Activated CD4-positive, CD25-positive, alpha-beta regulatory T cell (primary cell): ENCODE results near the gene LPAR6.
"Not testable (repeated sequence)": the region's sequence is repeated elsewhere in the genome, so short reads cannot be mapped to it uniquely, and the experiment has no call there.

ENCODE experiments used
- DNase-seq, 4 experiments: peaks; one replicate each; lab custom pipeline; 2025; lab: John Stamatoyannopoulos, UW

LPAR6 gene, protein sequence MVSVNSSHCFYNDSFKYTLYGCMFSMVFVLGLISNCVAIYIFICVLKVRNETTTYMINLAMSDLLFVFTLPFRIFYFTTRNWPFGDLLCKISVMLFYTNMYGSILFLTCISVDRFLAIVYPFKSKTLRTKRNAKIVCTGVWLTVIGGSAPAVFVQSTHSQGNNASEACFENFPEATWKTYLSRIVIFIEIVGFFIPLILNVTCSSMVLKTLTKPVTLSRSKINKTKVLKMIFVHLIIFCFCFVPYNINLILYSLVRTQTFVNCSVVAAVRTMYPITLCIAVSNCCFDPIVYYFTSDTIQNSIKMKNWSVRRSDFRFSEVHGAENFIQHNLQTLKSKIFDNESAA

DNA sequence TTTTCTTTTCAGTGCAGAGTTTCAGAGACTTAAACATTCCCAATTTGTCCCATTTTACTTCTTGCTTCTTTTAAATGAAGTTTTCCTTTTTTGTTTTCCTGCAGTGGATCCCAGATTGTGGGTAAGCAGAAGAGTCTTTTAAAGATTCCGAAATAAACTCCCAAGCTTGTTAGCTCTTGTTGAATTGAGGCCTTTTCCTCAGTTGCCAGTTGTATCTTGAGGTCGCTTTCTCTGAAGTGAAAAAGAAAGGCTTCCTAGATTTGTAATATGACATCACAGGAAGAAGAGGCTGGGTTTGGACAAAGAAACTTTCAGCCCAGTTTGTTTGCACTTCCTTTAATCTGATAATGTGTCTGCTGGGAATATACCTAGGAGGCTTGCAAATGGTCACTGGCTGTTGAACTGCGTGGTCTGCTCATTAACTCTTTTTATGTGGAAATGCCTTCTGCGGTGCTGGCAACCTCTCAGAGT lies at the start of gene LPAR6:
Gene LPAR6, minus strand, starts transcription at position 233 of the 471 bp plus-strand sequence. CDS start 690 bp downstream, outside the sequence.
- DNase-seq: no peak

DNA sequence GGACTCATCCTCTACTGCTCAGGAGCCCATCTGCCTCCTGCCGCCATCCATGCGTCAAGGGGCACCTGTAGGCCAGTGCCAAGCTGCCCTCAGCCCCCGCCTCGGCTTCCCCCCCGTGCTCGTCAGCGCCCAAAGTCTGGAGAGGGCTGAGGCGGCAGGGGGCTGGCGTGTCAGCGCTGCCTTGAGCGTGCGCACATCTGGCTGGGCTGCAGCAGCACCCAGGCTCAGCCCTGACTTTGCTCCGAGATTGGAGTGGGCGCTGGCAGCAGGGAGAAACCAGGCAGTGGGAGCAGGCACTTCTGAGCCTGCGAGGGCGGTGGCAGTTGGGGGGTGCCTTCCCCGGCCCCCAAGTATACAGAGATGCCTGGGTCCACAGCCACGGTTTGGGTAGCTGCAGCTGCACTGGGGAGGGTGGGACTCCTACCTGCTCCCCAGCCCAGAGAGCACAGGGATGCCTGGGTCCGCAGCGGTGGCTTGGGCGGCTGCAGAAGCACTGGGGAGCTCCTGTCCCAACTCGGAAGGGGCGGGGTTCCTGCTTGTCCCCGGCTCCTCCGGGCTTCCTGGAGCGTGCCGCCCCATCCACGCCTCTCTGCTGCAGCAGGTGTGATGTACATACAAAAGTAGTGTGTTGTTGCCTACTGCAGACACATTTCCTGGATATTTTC lies 44.8 kb upstream of the LPAR6 start:
- DNase-seq: no peak

DNA sequence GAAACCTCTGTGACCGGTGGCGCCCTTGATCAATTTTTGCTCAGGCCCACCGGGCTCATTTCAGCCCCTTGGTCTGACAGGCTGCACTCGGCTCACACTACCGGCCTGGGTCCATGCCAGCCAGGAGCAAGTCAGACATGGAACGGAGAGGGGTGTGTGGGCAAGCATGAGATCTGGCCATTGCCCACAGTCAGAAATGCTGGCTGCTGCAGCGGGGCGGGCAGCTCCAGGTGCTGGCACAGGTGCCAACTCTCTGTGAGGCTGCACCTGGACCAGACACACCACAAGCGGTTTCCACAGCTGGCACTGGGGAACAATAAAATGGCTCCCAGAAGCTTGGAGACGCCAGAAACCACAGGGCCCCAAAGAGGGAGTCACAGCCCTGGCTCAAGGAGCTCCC lies 43.6 kb upstream of the LPAR6 start:
- DNase-seq: no peak

DNA sequence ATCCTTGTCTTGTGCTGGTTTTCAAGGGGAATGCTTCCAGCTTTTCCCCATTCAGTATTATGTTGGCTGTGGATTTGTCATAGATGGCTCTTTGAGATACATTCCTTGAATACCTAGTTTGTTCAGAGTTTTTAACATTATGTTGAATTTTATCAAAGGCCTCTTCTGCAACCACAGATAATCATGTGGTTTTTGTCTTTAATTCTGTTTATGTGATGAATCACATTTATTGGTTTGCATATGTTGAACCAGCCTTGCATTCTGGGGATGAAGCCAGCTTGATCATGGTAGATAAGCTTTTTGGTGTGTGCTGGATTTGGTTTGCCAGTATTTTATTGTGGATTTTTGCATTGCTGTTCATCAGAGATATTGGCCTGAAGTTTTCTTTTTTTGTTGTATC lies 38.3 kb upstream of the LPAR6 start:
- not testable (repeated sequence) for DNase-seq

DNA sequence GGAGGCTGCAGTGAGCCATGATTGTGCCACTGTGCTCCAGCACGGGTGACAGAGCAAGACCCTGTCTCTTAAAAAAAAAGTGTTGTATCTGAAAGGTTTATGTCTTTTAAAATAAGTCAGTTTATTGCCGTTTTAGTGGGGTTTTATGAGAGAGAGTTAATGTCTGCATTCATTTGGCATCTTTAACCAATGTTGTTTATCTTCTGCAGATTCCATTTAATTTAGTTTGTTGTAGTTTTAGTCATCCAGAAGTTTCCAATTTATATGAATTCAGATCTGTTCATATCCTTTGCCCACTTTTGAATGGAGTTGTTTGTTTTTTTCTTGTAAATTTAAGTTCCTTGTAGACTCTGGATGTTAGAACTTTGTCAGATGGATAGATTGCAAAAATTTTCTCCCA lies 36.7 kb upstream of the LPAR6 start:
- DNase-seq: no peak

DNA sequence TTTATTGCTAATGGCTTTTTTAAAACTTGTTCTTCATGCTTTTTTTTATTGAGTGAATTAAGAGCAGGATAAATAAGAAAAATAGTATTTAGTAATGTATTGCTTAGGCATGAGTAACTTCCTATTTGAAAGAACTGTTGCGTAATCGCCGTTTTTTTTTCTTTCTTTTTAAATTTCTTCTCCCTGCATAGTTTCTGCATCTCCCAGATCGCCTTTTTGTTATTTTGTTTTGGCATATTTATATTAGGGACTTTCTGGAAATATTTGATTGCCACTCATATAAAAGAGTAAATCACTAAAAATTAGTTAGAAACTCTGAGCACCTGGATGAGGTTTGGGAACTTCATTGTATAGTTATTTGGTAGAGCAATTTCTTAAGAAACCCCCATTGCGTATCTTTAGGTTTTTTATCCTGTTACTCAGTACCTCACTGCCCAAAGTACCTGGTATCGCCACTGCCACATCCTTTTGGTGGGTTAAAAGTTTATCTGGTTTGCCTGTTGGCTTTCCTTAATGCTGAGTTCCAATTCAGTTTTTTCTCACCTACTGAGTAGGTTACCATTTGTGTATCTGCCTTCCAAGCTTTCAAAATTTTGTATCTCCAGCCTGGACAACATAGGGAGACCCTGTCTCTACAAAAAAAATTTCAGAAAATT lies 36.2 kb upstream of the LPAR6 start:
- DNase-seq: no peak

DNA sequence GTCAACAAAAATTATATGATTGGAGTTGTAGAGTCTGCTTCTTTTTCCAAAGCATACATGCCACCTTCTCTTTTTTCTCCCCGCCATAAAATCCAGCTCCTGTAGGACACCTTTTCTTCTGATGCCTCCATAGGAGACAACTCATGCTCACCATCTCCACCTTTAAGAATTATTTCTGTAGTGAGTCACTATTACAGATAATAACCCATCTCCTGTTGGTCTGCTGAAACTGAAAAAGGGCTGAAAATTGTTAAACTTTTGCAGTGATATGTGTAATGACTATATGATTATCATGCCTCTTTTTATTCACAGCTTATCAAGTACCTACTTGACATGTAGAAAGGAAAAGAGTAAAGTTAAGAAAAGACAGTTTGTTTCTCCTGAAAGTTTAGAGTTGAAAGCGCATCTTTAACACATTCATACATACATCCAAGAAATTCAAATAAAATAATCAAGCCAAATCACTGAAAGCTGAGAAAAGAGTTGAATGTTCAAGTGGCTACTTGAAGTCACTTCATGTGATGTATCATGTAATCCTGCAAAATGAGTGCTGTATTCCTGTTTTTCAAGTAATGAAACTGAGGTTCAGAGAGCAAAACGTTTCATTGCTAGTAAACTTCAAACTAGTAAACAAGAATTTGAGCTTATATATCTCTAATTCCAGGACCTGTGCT lies 35.5 kb upstream of the LPAR6 start:
- DNase-seq: no peak

DNA sequence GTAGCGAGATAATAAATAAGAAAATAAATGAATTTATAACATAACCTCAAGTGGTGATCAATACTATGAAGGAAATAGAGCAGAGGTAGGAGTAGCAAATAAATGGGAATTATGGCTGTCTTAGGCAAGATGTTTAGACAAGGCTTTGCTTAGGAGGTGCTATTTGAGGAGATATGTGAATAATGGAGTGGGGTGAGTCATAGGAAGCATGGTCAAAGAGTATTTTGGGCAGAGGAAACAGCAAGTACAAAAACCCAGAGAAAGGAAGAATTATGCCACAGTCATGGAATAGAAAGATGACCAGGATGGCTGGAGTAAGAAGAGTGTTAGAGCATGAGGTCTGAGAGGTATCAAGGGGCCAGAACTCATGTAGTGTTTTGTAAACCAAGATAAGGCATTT lies 33.6 kb upstream of the LPAR6 start:
- no peak for DNase-seq

DNA sequence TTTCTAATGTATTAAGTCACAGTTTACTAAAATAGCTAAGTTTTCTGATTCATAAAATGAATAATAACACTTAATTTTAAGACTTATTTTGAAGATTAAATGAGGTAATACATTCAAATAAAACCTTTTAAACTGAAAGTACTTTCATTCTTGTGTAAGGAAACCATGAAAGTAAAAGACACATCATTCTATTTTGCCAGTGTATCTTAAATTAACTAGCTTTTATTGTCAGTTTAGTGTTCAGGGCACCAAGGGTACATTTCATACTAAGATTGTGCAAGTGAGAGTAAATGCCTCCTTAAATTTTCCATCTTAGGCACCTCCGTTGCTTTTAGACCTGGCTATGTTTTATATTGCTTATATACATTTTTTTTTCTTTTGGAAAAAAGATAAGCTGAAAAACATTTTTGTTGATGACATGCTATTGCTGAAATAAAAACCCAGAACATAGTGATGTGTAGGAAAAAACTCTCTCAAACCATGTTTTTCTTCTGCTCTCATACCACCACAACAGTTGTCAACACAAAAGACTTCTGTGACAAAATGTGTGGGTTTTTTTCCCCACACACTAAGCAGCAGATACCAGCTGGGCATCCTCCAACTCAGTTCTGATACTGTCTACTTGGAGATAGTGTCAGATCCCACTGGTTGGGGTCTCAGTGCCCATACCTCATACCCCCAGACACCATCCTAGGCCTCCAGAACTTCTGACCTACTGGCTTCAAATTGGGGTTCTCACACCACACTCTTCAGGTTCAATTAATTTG lies 30.7 kb upstream of the LPAR6 start:
- no peak for DNase-seq

DNA sequence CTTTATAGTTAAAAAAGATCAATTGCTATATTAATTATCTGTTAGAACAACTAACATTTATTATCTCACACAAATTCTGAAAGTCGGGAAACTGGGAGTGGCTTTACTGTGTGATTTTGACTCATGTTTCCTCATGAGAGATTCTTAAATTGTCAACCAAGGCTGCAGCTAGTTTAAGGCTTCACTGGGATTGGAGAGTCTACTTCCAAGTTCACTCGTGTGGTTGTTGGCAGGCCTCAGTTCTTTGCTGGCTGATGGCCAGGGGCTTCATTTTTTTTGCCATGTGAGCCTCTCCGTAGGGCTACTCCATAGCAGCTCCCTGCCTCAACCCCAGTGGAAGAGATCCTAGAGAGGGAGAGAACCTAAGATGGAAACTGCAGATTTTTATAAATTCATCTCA lies 24.5 kb upstream of the LPAR6 start:
- DNase-seq: no peak

DNA sequence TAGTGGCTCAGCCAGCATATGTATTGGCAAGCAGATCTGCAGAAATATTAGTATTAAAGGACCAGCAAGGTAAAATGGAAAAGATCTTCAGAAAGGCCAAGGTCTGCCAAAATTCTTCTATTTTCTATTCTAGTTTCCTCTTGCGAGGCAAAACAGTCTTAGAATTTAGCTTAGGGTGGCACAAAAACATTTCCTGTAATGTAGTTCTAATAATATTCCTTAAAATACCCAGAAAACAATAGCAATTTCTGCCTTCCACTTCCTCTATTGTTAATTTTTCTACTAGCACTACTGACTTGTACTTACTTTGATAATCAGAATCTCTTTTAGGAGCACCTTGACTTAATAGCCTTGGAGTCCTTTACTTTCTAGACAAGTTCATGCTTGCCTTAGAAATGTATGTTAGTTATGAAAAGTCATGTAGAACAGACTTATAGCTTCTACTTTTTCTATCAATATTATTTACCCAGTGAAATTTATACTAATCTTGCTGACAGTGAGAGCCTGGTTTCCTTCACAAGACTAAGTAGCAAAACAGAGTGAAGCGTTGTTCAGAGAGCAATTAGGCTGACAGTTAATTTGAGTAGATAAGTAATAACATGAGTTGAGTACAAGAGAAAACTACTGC lies 23.9 kb upstream of the LPAR6 start:
- DNase-seq: no peak

DNA sequence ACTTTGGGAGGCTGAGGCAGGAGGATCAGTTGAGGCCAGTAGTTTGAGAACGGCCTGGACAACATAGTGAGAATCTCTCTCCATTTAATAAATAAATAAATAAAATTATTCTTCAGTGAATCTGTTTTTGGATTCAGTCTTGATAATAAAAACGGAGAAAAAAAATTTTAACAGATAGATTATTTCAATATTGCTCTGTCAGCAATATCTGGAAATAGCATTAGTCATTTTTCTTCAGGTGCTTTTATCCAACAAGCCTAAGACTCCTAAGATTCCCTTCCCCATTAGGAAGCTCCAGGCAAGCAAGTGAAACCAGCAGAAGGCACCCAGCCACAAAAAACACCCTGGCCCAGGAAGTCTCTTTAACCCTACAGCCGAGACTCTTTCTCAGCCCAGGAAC lies 21.3 kb upstream of the LPAR6 start:
- no peak for DNase-seq

DNA sequence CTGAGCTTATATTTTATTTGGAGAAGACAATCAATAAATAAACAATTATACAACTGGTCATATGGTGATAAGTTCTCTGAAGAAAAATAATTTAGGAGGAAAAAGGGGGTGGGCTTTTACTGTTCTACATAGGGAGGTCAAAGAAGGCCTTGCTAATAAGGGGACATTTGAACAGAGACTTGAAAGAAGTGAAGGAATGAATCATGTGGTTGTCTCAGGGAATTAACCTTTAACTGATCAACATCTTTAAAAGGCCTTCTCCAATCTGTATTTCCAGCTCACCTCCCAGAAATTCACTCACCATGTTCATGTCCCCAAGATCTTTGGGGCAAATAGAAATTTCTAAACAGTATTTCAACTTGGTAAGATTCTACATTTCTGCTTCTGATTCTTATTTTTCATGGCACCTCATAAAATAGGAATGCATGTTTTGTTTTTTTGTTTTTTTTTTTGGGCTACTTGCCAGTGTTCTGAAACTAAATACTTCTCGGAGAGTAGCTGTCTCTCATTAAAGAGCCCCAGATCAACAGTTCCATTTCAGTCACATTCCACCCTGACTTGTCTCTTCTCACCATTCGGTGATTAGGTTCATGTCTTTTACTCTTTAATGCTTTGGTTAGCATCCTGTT lies 19.2 kb upstream of the LPAR6 start:
- DNase-seq: no peak

DNA sequence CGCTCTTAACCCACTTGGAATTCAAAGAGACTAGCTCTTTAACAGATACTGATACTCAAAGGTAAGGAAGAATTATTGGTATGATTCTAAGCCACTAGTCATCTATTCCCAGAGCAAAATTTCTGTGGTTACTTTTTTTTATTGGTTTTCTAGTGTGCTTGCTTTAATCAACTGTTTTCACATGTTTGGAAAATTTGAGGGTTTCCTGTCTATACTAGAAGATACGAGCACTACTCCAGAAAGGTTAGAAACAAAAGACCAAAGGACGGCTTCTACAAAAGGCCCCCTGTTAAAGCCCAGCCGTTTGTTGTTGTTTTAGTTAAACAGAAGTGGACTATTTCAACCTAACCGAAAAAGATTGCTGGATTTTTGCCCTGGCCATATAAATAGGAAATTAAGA lies 18.5 kb upstream of the LPAR6 start:
- DNase-seq: no peak

DNA sequence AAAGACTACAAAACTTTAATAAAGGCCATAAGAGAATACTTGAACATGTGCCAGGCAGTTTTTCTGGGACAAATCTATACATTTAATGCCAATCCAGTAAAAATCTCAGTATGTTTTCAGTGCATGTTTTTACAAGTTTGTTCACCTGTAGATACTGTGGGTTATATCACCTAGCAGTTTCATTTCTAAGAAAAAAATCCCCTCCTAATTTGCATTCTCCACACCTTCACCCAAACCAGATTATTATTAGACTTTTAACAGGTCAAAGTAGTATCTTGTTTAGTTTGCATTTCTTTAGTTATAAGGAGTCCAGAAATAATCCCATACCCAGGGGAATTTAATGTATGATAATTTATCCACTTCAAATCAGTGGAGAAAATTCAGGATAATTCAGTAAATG lies 17.0 kb upstream of the LPAR6 start:
- no peak for DNase-seq

DNA sequence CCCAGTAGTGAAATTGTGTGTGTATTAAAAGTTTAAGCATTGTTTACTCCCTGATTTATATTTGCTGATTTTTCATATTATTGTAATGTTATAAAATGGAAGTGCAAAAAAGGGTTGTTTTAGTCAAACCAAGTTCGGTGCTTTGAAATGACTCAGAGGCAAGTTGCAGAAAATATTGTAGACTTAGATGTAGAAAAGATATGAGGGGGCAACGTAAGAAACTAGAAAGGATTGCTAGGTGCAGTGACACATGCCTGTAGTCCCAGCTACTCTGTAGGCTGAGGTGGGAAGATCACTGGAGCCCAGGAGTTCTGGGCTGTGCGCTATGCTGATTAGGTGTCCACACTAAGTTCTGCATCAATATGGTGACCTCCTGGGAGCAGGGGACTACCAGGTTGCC lies 16.1 kb upstream of the LPAR6 start:
- DNase-seq: no peak

DNA sequence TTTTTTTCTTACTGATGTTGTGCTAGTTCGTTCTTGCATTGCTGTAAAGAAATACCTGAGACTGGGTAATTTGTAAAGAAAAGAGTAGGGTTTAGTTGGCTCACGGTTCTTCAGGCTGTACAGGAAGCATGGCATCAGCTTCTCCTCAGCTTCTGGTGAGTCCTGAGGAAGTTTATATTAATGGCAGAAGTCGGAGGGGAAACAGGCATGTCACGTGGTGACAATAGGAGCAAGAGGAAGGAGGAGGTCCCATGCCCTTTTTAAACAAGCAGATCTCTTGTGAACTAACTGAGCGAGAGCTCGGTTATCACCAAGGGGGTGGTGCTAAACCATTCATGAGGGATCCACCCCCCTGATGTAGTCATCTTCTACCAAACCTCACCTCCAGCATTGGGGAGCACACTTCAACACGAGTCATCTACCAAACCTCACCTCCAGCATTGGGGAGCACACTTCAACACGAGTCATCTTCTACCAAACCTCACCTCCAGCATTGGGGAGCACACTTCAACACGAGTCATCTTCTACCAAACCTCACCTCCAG lies 13.9 kb upstream of the LPAR6 start:
- not testable (repeated sequence) for DNase-seq

DNA sequence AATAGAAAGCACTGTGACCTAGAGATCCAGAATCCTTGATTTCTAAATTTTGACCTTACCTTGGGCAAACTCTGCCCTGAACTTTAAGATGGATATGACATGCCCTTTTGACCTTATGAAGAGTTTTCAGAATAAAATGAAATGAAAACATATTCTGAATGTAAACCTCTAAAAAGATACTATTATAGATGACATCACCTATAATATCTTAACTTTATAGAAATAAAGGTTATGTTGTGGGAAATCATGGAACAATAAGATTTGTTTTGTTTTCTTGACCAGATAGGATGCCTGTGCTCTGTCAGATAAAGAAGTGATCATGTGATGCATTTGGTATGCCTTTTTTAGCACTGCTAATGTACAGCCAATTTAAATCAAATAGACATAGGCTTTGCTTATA lies 13.1 kb upstream of the LPAR6 start:
- DNase-seq: no peak

DNA sequence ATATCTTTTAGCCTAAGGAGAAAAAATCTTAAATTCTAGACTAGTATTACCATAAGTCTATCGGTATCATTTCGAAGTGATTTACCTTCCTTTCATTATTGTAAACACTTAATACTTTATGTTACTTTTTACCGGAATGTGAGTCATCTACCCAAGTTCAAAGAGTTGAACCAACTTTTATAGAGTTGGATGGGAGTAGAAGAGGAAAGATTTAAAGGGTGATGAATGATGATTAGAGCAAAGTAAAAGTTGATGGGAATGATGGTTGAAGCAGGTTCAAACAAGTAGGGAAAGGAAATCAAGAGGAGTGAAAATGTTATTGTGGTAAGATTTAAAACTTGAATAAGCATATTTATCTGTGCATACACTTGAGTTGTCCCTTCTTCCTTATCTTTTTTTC lies 11.3 kb upstream of the LPAR6 start:
- DNase-seq: no peak

DNA sequence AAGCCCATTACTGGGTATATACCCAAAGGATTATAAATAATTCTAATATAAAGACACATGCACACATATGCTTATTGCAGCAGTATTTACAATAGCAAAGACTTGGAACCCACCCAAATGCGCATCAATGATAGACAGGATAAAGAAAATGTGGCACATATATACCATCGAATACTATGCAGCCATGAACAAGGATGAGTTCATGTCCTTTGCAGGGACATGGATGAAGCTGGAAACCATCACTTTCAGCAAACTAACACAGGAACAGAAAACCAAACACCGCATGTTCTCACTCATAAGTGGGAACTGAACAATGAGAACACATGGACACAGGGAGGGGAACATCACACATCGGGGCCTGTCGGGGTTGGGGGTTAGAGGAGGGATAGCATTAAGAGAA lies 9.1 kb upstream of the LPAR6 start:
- not testable (repeated sequence) for DNase-seq

DNA sequence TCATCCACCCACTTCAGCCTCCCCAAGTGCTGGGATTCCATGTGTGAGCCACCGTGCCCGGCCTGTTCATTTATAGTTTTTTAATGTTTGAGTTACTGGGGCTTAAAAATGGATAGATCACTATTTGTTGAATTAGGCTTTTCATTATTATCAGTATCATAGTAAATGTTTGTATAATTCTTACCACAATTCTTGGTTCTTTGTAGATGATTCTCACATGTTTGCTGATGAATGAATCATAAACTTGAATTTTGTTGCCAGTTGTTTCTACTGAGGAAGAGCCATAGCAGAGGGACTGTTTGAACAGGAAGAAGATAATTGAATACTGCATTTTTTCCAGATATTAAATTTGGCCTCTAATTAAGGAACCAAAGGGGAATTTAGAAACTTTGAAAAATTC lies 2.6 kb upstream of the LPAR6 start:
- no peak for DNase-seq
